ENCODE measurements around the gene DYNC1I1.

DNA sequence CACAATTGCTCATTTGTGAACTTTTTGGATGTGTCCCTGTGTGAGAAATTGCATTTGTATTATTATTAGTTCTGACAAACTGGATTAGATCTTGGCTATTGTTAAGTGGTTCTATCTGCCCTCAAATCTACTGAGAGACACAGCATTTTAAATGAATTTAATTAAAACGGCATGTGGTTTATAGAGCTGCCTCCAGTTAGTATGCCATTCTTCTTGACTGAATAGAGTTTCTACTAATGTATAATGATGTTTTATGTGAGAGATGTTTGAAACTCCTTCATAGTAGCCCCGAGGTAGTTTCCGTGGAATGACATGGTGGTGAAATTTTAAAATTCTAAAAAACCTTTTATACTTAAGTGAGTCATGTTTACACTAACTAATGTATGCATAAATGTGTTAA lies 110.9 kb downstream of the DYNC1I1 start:
- no peak for TF ChIP-seq ZNF121 (CRISPR knock-in tag; IDR thresholded peaks at IDR 0.05)
- TF ChIP-seq NFYB (CRISPR knock-in tag; IDR thresholded peaks at IDR 0.05): no peak
- TF ChIP-seq, protein P1, sequence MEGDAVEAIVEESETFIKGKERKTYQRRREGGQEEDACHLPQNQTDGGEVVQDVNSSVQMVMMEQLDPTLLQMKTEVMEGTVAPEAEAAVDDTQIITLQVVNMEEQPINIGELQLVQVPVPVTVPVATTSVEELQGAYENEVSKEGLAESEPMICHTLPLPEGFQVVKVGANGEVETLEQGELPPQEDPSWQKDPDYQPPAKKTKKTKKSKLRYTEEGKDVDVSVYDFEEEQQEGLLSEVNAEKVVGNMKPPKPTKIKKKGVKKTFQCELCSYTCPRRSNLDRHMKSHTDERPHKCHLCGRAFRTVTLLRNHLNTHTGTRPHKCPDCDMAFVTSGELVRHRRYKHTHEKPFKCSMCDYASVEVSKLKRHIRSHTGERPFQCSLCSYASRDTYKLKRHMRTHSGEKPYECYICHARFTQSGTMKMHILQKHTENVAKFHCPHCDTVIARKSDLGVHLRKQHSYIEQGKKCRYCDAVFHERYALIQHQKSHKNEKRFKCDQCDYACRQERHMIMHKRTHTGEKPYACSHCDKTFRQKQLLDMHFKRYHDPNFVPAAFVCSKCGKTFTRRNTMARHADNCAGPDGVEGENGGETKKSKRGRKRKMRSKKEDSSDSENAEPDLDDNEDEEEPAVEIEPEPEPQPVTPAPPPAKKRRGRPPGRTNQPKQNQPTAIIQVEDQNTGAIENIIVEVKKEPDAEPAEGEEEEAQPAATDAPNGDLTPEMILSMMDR (CRISPR knock-in tag; IDR thresholded peaks at IDR 0.05): no peak
- no peak for TF ChIP-seq BRCA1 (CRISPR knock-in tag; IDR thresholded peaks at IDR 0.05)
- TF ChIP-seq, protein P2, sequence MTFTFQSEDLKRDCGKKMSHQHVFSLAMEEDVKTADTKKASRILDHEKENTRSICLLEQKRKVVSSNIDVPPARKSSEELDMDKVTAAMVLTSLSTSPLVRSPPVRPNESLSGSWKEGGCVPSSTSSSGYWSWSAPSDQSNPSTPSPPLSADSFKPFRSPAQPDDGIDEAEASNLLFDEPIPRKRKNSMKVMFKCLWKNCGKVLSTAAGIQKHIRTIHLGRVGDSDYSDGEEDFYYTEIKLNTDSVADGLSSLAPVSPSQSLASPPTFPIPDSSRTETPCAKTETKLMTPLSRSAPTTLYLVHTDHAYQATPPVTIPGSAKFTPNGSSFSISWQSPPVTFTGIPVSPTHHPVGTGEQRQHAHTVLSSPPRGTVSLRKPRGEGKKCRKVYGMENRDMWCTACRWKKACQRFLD (CRISPR knock-in tag; IDR thresholded peaks at IDR 0.05; ENCODE audit: borderline replicate concordance): no peak

Data from HepG2 (cell line).